SK-MEL-5 (cell line): ENCODE results near the gene STAT3. TPM values are rescaled to one million over a fixed set of nuclear protein-coding genes. Genes with fewer than 3 reads are reported as not detected.
A peak's percentile ranks its signal among the peaks of the same experiment; 100 is the strongest.
"Not testable (repeated sequence)": the region's sequence is repeated elsewhere in the genome, so short reads cannot be mapped to it uniquely, and the experiment has no call there.

Source experiments
- DNase-seq: peaks from one replicate; pipeline ENCODE4 v3.0.0-alpha.2; 2016; ENCODE audit warnings: low read depth, low spot score
- in situ Hi-C: cut with HindIII; loops from 2 replicates; pipeline ENCODE4 v1.10.0; 2016; ENCODE audit warnings: low sequenced_read_pairs, high pct_unique_total_duplicates, low pct_unique_long_range_greater_than_20kb
- total RNA-seq: library from RNA; depleted of rRNA; stranded (reverse); fragments of >200 nt; shearing (Covaris generic); gene quantifications from 2 replicates; pipeline ENCODE4 v1.2.3, GENCODE V29; 2014

Gene STAT3
- total RNA-seq, 1 experiment from 2014 or later = 99.5 TPM

- DNase-seq = no peak
- in situ Hi-C loops = no loop called here
Observed at GRCh38 chr17:42394838-42395237, 6.6 kb upstream of the STAT3 start.

GRCh38 chr17:42392692-42393415 lies 4.6 kb upstream of the STAT3 start:
- DNase-seq = no peak
- in situ Hi-C loops = no loop called here

GRCh38 chr17:42391439-42391838 lies 3.2 kb upstream of the STAT3 start:
- in situ Hi-C loops, DNase-seq: not testable (repeated sequence)

GRCh38 chr17:42389899-42390298 lies 1.7 kb upstream of the STAT3 start:
- no peak for DNase-seq
- in situ Hi-C loops = no loop called here

GRCh38 chr17:42389135-42389417 lies 834 bp upstream of the STAT3 start:
- in situ Hi-C loops = no loop called here
- DNase-seq = no peak

GRCh38 chr17:42387661-42388380 lies 421 bp downstream of the STAT3 start:
- in situ Hi-C loops = no loop called here
- DNase-seq = no peak

GRCh38 chr17:42386777-42387657 lies 1.2 kb downstream of the STAT3 start:
- in situ Hi-C loops = no loop called here
- DNase-seq = peak; percentile 43

GRCh38 chr17:42381898-42382297 lies 6.3 kb downstream of the STAT3 start:
- DNase-seq = no peak
- in situ Hi-C loops = no loop called here

- in situ Hi-C loops = no loop called here
- DNase-seq = no peak
Observed at GRCh38 chr17:42380935-42381334, 7.3 kb downstream of the STAT3 start.

GRCh38 chr17:42378959-42379594 lies 9.2 kb downstream of the STAT3 start:
- DNase-seq = no peak
- in situ Hi-C loops = no loop called here

- DNase-seq = no peak
- in situ Hi-C loops = no loop called here
Observed at GRCh38 chr17:42378359-42378958, 9.8 kb downstream of the STAT3 start.

GRCh38 chr17:42373896-42374295 lies 14.3 kb downstream of the STAT3 start:
- in situ Hi-C loops = no loop called here
- DNase-seq = no peak

- in situ Hi-C loops = no loop called here
- no peak for DNase-seq
Observed at GRCh38 chr17:42372142-42372541, 16.1 kb downstream of the STAT3 start.

- in situ Hi-C loops, DNase-seq: not testable (repeated sequence)
Observed at GRCh38 chr17:42368797-42369561, 19.3 kb downstream of the STAT3 start.

- DNase-seq, in situ Hi-C loops: not testable (repeated sequence)
Observed at GRCh38 chr17:42368310-42368709, 19.9 kb downstream of the STAT3 start.

- DNase-seq, in situ Hi-C loops: not testable (repeated sequence)
Observed at GRCh38 chr17:42366176-42367023, 21.8 kb downstream of the STAT3 start.
